HG02943 (cell line): ENCODE results near the gene PROSER3.

ENCODE experiments used
- ATAC-seq: cut with Tn5 transposase; IDR thresholded peaks from one replicate; pipeline ENCODE4 v1.9.1; 2021; ENCODE audit warnings: mild to moderate bottlenecking, low read depth, moderate library complexity; ENCODE audit not compliant: unreplicated experiment

Gene PROSER3

GRCh38 chr19:35757749-35758608, at the start of gene PROSER3:
Gene PROSER3, plus strand, starts transcription at chr19:35758176. Its CDS starts 40 bp downstream, at chr19:35758216.
- peak; percentile 96 for ATAC-seq

- ATAC-seq = no peak
These were observed 49.6 kb upstream of the PROSER3 start for GRCh38 chr19:35708391-35708790.

GRCh38 chr19:35710784-35711723, 46.9 kb upstream of the PROSER3 start:
- no peak for ATAC-seq

GRCh38 chr19:35712567-35713505, 45.1 kb upstream of the PROSER3 start:
- no peak for ATAC-seq

GRCh38 chr19:35713506-35713850, 44.5 kb upstream of the PROSER3 start:
- no peak for ATAC-seq

GRCh38 chr19:35713904-35714495, 44.0 kb upstream of the PROSER3 start:
- ATAC-seq = no peak

- no peak for ATAC-seq
These were observed 43.2 kb upstream of the PROSER3 start for GRCh38 chr19:35714601-35715354.

GRCh38 chr19:35715355-35715809, 42.6 kb upstream of the PROSER3 start:
- ATAC-seq = no peak

GRCh38 chr19:35715981-35716800, 41.8 kb upstream of the PROSER3 start:
- ATAC-seq = peak; percentile 1

GRCh38 chr19:35716801-35717664, 40.9 kb upstream of the PROSER3 start:
- ATAC-seq = peak; percentile 58

GRCh38 chr19:35717665-35718344, 40.2 kb upstream of the PROSER3 start, which contains the start of gene KMT2B:
Gene KMT2B, plus strand, starts transcription at chr19:35718003. Its CDS starts 16 bp downstream, at chr19:35718019.
- ATAC-seq = no peak

- peak; percentile 3 for ATAC-seq
These were observed 39.5 kb upstream of the PROSER3 start for GRCh38 chr19:35718345-35719041.

GRCh38 chr19:35719402-35720162, 38.4 kb upstream of the PROSER3 start:
- no peak for ATAC-seq

- ATAC-seq = no peak
These were observed 37.8 kb upstream of the PROSER3 start for GRCh38 chr19:35720163-35720524.

GRCh38 chr19:35720648-35721047, 37.3 kb upstream of the PROSER3 start:
- ATAC-seq = no peak
